IMR-90 (cell line): ENCODE measurements around the gene C1QL1. TPM values are rescaled to one million over a fixed set of nuclear protein-coding genes. Genes with fewer than 3 reads are reported as not detected.
A peak's percentile ranks its signal among the peaks of the same experiment; 100 is the strongest.

Experiments used
- ATAC-seq: fragments of 200-7000 bp; cut with Tn5 transposase; 2 replicates; pipeline ENCODE4 v1.9.1; 2020; ENCODE audit warnings: low read depth, mild to moderate bottlenecking, moderate library complexity
- BruUV-seq: library from RNA; stranded (reverse); fragments of 400-500 nt; replicated peaks from 2 replicates; lab custom pipeline; 2021; lab: Mats Ljungman, UMichigan
- CTCF ChIA-PET: fragments of 300-600 bp; formaldehyde crosslinking; extraction: SDS; loops from one replicate; lab custom pipeline; 2021; ENCODE audit warnings: antibody characterized with exemption; lab: Yijun Ruan, JAX
- POLR2A ChIA-PET: fragments of 300-600 bp; sonication (Branson Sonifier 250); formaldehyde crosslinking; loops from one replicate; lab custom pipeline; 2022; ENCODE audit warnings: antibody characterized with exemption; ENCODE audit not compliant: unreplicated experiment; lab: Charles Lee
- DNase-seq: peaks from one replicate; pipeline ENCODE4 v3.0.0; 2013
- H2AFZ ChIP-seq: replicated peaks from 2 replicates; pipeline ENCODE3; 2013; ENCODE audit warnings: low read length, mild to moderate bottlenecking; ENCODE audit not compliant: poor library complexity
- H2AK5ac ChIP-seq: 2 replicates; pipeline ENCODE4 v1.6.1; 2013; ENCODE audit warnings: low read depth, low read length, inconsistent platforms
- H2AK9ac ChIP-seq: replicated peaks from 2 replicates; pipeline ENCODE3; 2013; ENCODE audit warnings: mild to moderate bottlenecking, low read depth, low read length, moderate library complexity; ENCODE audit not compliant: poor library complexity
- H2BK120ac ChIP-seq: 2 replicates; pipeline ENCODE4 v1.6.1; 2013; ENCODE audit warnings: low read depth, low read length, inconsistent platforms
- H2BK15ac ChIP-seq: 3 replicates; pipeline ENCODE4 v1.6.1; 2013; ENCODE audit warnings: low read depth, low read length, inconsistent platforms
- H2BK20ac ChIP-seq: 2 replicates; pipeline ENCODE4 v1.6.1; 2013; ENCODE audit warnings: low read depth, mild to moderate bottlenecking, inconsistent platforms, low read length, moderate library complexity
- H2BK5ac ChIP-seq: 2 replicates; pipeline ENCODE4 v1.6.1; 2013; ENCODE audit warnings: mild to moderate bottlenecking, low read depth, low read length, inconsistent platforms; ENCODE audit not compliant: poor library complexity, severe bottlenecking
- H3K14ac ChIP-seq: replicated peaks from 2 replicates; pipeline ENCODE4 v1.6.1; 2013; ENCODE audit warnings: low read depth, low read length, inconsistent platforms
- H3K18ac ChIP-seq: 2 replicates; pipeline ENCODE4 v1.6.1; 2013; ENCODE audit warnings: low read depth, low read length, control low read depth
- H3K23ac ChIP-seq: 2 replicates; pipeline ENCODE4 v1.6.1; 2013; ENCODE audit warnings: low read depth, low read length, inconsistent platforms
- H3K27ac ChIP-seq: 2 replicates; pipeline ENCODE4 v1.5.1; 2013; ENCODE audit warnings: mild to moderate bottlenecking, control low read depth, low read length; ENCODE audit not compliant: insufficient read depth
- H3K27me3 ChIP-seq: 2 replicates; pipeline ENCODE4 v1.6.1; 2013; ENCODE audit warnings: low read length; ENCODE audit not compliant: control insufficient read depth, insufficient read depth
- H3K36me3 ChIP-seq: 2 replicates; pipeline ENCODE4 v1.6.1; 2013; ENCODE audit warnings: low read length, mixed read lengths; ENCODE audit not compliant: control insufficient read depth, insufficient read depth
- H3K4ac ChIP-seq: 2 replicates; pipeline ENCODE4 v1.6.1; 2013; ENCODE audit warnings: low read depth, low read length, inconsistent platforms
- H3K4me1 ChIP-seq: 2 replicates; pipeline ENCODE4 v1.6.1; 2013; ENCODE audit warnings: low read length, mixed read lengths; ENCODE audit not compliant: control insufficient read depth, insufficient read depth
- H3K4me2 ChIP-seq: 2 replicates; pipeline ENCODE4 v1.6.1; 2013; ENCODE audit warnings: low read depth, mild to moderate bottlenecking, control low read depth, low read length, moderate library complexity
- H3K4me3 ChIP-seq: 2 replicates; pipeline ENCODE4 v1.5.1; 2013; ENCODE audit warnings: low read depth, mild to moderate bottlenecking, control low read depth, low read length, moderate library complexity; ENCODE audit not compliant: insufficient read depth
- H3K56ac ChIP-seq: 2 replicates; pipeline ENCODE4 v1.6.1; 2013; ENCODE audit warnings: low read length, inconsistent platforms; ENCODE audit not compliant: insufficient read depth; ENCODE audit errors: extremely low read depth
- H3K79me1 ChIP-seq, 2 experiments: 2 replicates each; pipeline ENCODE4 v1.6.1; 2013; ENCODE audit warnings: low read length in 2 of 2, inconsistent platforms in 1 of 2, low read depth in 1 of 2
- H3K9ac ChIP-seq: 2 replicates; pipeline ENCODE4 v1.6.1; 2013; ENCODE audit warnings: low read depth, low read length, control low read depth
- H3K9me1 ChIP-seq: 2 replicates; pipeline ENCODE4 v1.6.1; 2013; ENCODE audit warnings: low read length, inconsistent platforms; ENCODE audit not compliant: insufficient read depth
- H3K9me3 ChIP-seq: 2 replicates; pipeline ENCODE4 v1.6.1; 2013; ENCODE audit warnings: low read length; ENCODE audit not compliant: control insufficient read depth, insufficient read depth
- H4K20me1 ChIP-seq: 2 replicates; pipeline ENCODE4 v1.6.1; 2013; ENCODE audit warnings: low read length, inconsistent platforms; ENCODE audit not compliant: insufficient read depth
- H4K5ac ChIP-seq: 2 replicates; pipeline ENCODE4 v1.6.1; 2013; ENCODE audit warnings: mild to moderate bottlenecking, low read depth, low read length, control low read depth
- H4K8ac ChIP-seq, 2 experiments: 2 replicates each; pipeline ENCODE4 v1.6.1; 2013; ENCODE audit warnings: low read depth in 2 of 2, low read length in 2 of 2, control low read depth in 1 of 2, inconsistent platforms in 1 of 2
- H4K91ac ChIP-seq: 2 replicates; pipeline ENCODE4 v1.6.1; 2013; ENCODE audit warnings: low read depth, low read length, inconsistent platforms; ENCODE audit not compliant: insufficient read depth
- BHLHE40 ChIP-seq: fragments of 150-350 bp; IDR thresholded peaks from 2 replicates; pipeline ENCODE4 v1.6.1; 2016; ENCODE audit warnings: mild to moderate bottlenecking, low read depth, low read length
- CEBPB ChIP-seq: IDR thresholded peaks from 2 replicates; pipeline ENCODE4 v1.6.1; 2012; ENCODE audit warnings: low read depth, low read length, improper control_type of control experiment
- CHD1 ChIP-seq: IDR thresholded peaks from 2 replicates; pipeline ENCODE4 v1.6.1; 2012; ENCODE audit warnings: low read depth, low read length, improper control_type of control experiment
- CTCF ChIP-seq: conservative IDR thresholded peaks from 2 replicates; pipeline ENCODE4 v1.5.1; 2012; ENCODE audit warnings: mild to moderate bottlenecking, low read depth, low read length, improper control_type of control experiment
- ELK1 ChIP-seq: fragments of 150-350 bp; IDR thresholded peaks from 2 replicates; pipeline ENCODE4 v1.6.1; 2016; ENCODE audit warnings: low read depth, mild to moderate bottlenecking, low read length, moderate library complexity, borderline replicate concordance
- MAFK ChIP-seq: IDR thresholded peaks from 2 replicates; pipeline ENCODE4 v1.6.1; 2012; ENCODE audit warnings: low read depth, low read length, improper control_type of control experiment
- MAZ ChIP-seq: IDR thresholded peaks from 2 replicates; pipeline ENCODE4 v1.6.1; 2012; ENCODE audit warnings: low read depth, mild to moderate bottlenecking, low read length, improper control_type of control experiment, moderate library complexity, borderline replicate concordance
- MXI1 ChIP-seq: IDR thresholded peaks from 2 replicates; pipeline ENCODE4 v1.6.1; 2012; ENCODE audit warnings: low read depth, mild to moderate bottlenecking, low read length, moderate library complexity, borderline replicate concordance
- NFE2L2 ChIP-seq: fragments of 150-350 bp; IDR thresholded peaks from 2 replicates; pipeline ENCODE4 v1.6.1; 2016; ENCODE audit warnings: low read depth, mild to moderate bottlenecking, low read length
- RAD21 ChIP-seq: IDR thresholded peaks from 2 replicates; pipeline ENCODE4 v1.6.1; 2012; ENCODE audit warnings: low read length, improper control_type of control experiment
- RCOR1 ChIP-seq: IDR thresholded peaks from 2 replicates; pipeline ENCODE4 v1.6.1; 2012; ENCODE audit warnings: mild to moderate bottlenecking, low read length, improper control_type of control experiment; ENCODE audit not compliant: insufficient replicate concordance
- RFX5 ChIP-seq: IDR thresholded peaks from 2 replicates; pipeline ENCODE4 v1.8.0; 2012; ENCODE audit warnings: low read depth, mild to moderate bottlenecking, low read length, moderate library complexity
- SMC3 ChIP-seq: fragments of 150-350 bp; IDR thresholded peaks from 2 replicates; pipeline ENCODE4 v1.6.1; 2016; ENCODE audit warnings: low read depth, mild to moderate bottlenecking, antibody characterized with exemption, low read length, moderate library complexity
- WGBS, 2 experiments: methylation state at CpG; one replicate each; pipeline versions ENCODE4 v1.1.5 to v1.1.7; 2013; ENCODE audit warnings: missing lambda C conversion rate in 2 of 2; ENCODE audit not compliant: insufficient read length in 1 of 2; ENCODE audit errors: extremely low coverage in 2 of 2; 5-methylcytosine and 5-hydroxymethylcytosine counted together
- dilution Hi-C: fragments of 300-500 bp; cut with HindIII; formaldehyde crosslinking; loops from one replicate; pipeline ENCODE4 v1.14.3; 2018; ENCODE audit warnings: low sequenced_read_pairs; ENCODE audit not compliant: unreplicated experiment
- in situ Hi-C: fragments of 300-500 bp; cut with MboI; formaldehyde crosslinking; loops from 3 replicates; pipeline ENCODE4 v1.14.3; 2019; ENCODE audit warnings: low sequenced_read_pairs, inconsistent platforms, mixed read lengths
- intact Hi-C: fragments of 100-400 bp; cut with micrococcal nuclease; formaldehyde crosslinking; loops from 2 replicates; pipeline ENCODE4 v1.10.0; 2022
- polyA plus RNA-seq, 3 experiments: library from polyadenylated mRNA; depleted of rRNA; stranded (reverse); fragments of >200 nt; gene quantifications; 2 replicates each; pipeline ENCODE4 v1.2.3, GENCODE V29; 2012; ENCODE audit warnings: low replicate concordance in 1 of 3
- total RNA-seq: library from RNA; depleted of rRNA; stranded (reverse); fragments of >200 nt; gene quantifications from 2 replicates; pipeline ENCODE4 v1.2.3, GENCODE V29; 2012

Gene C1QL1
- total and polyA plus RNA-seq, 2 of the 4 experiments (the other 2 are of a cell fraction): 0.18 to 0.84 TPM

- ChIA-PET CTCF (interaction anchor here (1.2 kb wide), 1 partner anchor 194 kb away, joined by 3 read pairs; the partner anchor contains the start of gene ACBD4), POLR2A (no interaction called here)
- WGBS, 2 experiments: no CpG with 5 or more reads among the region's 9 CpGs
- Histone ChIP-seq H3K4me2 (no peak overlapping the region), H2BK120ac (peak overlapping the region; percentile 1; the same call in 1 of the 2 replicates), H3K9me1 (peaks cover 10% of the 10 kb centered on the region), H3K14ac (0 out of 2 replicates have a peak overlapping the region, but pooled peaks have one; percentile 4), H4K20me1 (peaks cover 7% of the 10 kb centered on the region; the same call in 1 of the 2 replicates), H4K8ac (peak overlapping the region; percentile 53 to 79; a peak in 3 of 4 replicates), H2BK20ac (no peak overlapping the region), H2BK5ac (no peak overlapping the region), H3K18ac (no peak overlapping the region), H3K27ac (peak overlapping the region; percentile 2; the same call in 1 of the 2 replicates), H3K79me1 (peaks cover 15 to 34% of the 10 kb centered on the region in 2 experiments; a peak in 3 of 4 replicates), H3K56ac (no peak overlapping the region), H3K4me1 (peaks cover 15% of the 10 kb centered on the region), H2AK9ac (peak overlapping the region; percentile 2), H3K9me3 (no peaks in the 10 kb centered on the region), H3K36me3 (no peaks in the 10 kb centered on the region), H4K91ac (no peak overlapping the region; the same call in 1 of the 2 replicates), H4K5ac (peak overlapping the region; percentile 74), H3K4me3 (no peak overlapping the region), H2AK5ac (no peak overlapping the region; the same call in 1 of the 2 replicates), H3K9ac (no peak overlapping the region), H2AFZ (peak overlapping the region; percentile 83), H3K4ac (peak overlapping the region; percentile 42), H3K23ac (no peak overlapping the region), H3K27me3 (no peaks in the 10 kb centered on the region), H2BK15ac (no peak overlapping the region)
- BruUV-seq: no TSS peak
- in situ Hi-C loops: no loop called here
- peak; percentile 40 for ATAC-seq
- dilution Hi-C loops: no loop called here
- intact Hi-C loops: no loop called here
- TF ChIP-seq ELK1 (no peak), CTCF (no peak), MAFK (no peak), CEBPB (no peak), NFE2L2 (no peak), SMC3 (no peak), RCOR1 (no peak), CHD1 (no peak), RFX5 (no peak), MAZ (no peak), BHLHE40 (no peak), RAD21 (no peak), MXI1 (no peak)
- no peak for DNase-seq
Observed at GRCh38 chr17:44941712-44942331, 26.3 kb downstream of the C1QL1 start.
